ENCODE measurements around the gene ARHGAP15. TPM values are rescaled to one million over a fixed set of nuclear protein-coding genes. Genes with fewer than 3 reads are reported as not detected.

Gene ARHGAP15
- polyA plus RNA-seq, 1 donor from 2014 or later = 0.30 TPM

- no peaks in the 10 kb centered on the region for H3K36me3 ChIP-seq (ENCODE audit: insufficient read depth, low read length)
- H3K9me3 ChIP-seq (ENCODE audit: low read length) = no peaks in the 10 kb centered on the region
- H3K9ac ChIP-seq (ENCODE audit: low read length) = no peak overlapping the region
- H3K27me3 ChIP-seq (ENCODE audit: insufficient read depth, low read depth, low read length) = no peaks in the 10 kb centered on the region
- H2AFZ ChIP-seq (ENCODE audit: low read depth, low read length) = no peak overlapping the region
- H3K9me2 ChIP-seq (ENCODE audit: insufficient read depth, low read length) = no peaks in the 10 kb centered on the region
- H3F3A ChIP-seq (ENCODE audit: insufficient read depth, low read length, poor library complexity, severe bottlenecking) = no peaks in the 10 kb centered on the region
- no peaks in the 10 kb centered on the region for H3K79me2 ChIP-seq (replicated peaks; ENCODE audit: insufficient read depth, low read length)
- TF ChIP-seq POLR2AphosphoS5 (IDR thresholded peaks at IDR 0.05) (no peak), EZH2 (IDR thresholded peaks at IDR 0.05; ENCODE audit: borderline replicate concordance, insufficient read depth, low read length, poor library complexity, severe bottlenecking) (no peak), TAF1 (IDR thresholded peaks at IDR 0.05; ENCODE audit: low read depth) (no peak), EP300 (conservative IDR thresholded peaks at IDR 0.05; ENCODE audit: poor library complexity, severe bottlenecking) (no peak), RAD21 (conservative IDR thresholded peaks at IDR 0.05) (no peak), SMC3 (conservative IDR thresholded peaks at IDR 0.05; ENCODE audit: poor library complexity) (no peak), MXI1 (conservative IDR thresholded peaks at IDR 0.05; ENCODE audit: poor library complexity, severe bottlenecking) (no peak), CTCF (IDR thresholded peaks at IDR 0.05; ENCODE audit: poor library complexity, severe bottlenecking) (no peak)
- TF ChIP-seq, protein P1, sequence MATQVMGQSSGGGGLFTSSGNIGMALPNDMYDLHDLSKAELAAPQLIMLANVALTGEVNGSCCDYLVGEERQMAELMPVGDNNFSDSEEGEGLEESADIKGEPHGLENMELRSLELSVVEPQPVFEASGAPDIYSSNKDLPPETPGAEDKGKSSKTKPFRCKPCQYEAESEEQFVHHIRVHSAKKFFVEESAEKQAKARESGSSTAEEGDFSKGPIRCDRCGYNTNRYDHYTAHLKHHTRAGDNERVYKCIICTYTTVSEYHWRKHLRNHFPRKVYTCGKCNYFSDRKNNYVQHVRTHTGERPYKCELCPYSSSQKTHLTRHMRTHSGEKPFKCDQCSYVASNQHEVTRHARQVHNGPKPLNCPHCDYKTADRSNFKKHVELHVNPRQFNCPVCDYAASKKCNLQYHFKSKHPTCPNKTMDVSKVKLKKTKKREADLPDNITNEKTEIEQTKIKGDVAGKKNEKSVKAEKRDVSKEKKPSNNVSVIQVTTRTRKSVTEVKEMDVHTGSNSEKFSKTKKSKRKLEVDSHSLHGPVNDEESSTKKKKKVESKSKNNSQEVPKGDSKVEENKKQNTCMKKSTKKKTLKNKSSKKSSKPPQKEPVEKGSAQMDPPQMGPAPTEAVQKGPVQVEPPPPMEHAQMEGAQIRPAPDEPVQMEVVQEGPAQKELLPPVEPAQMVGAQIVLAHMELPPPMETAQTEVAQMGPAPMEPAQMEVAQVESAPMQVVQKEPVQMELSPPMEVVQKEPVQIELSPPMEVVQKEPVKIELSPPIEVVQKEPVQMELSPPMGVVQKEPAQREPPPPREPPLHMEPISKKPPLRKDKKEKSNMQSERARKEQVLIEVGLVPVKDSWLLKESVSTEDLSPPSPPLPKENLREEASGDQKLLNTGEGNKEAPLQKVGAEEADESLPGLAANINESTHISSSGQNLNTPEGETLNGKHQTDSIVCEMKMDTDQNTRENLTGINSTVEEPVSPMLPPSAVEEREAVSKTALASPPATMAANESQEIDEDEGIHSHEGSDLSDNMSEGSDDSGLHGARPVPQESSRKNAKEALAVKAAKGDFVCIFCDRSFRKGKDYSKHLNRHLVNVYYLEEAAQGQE (IDR thresholded peaks at IDR 0.05; ENCODE audit: borderline replicate concordance) = no peak
- H3K27ac ChIP-seq (ENCODE audit: low read length) = no peak overlapping the region
- no peak overlapping the region for H3K4me3 ChIP-seq (ENCODE audit: low read length)
- H3K4me2 ChIP-seq (ENCODE audit: low read length) = no peak overlapping the region
- H4K20me1 ChIP-seq (ENCODE audit: insufficient read depth) = no peaks in the 10 kb centered on the region
These were observed 569.1 kb downstream of the ARHGAP15 start for GRCh38 chr2:143698352-143698751.

- H2AFZ ChIP-seq (ENCODE audit: low read depth, low read length) = no peak overlapping the region
- no peak for TF ChIP-seq POLR2AphosphoS5 (IDR thresholded peaks at IDR 0.05)
- no peak for TF ChIP-seq TAF1 (IDR thresholded peaks at IDR 0.05; ENCODE audit: low read depth)
- TF ChIP-seq EP300 (conservative IDR thresholded peaks at IDR 0.05; ENCODE audit: poor library complexity, severe bottlenecking) = no peak
- TF ChIP-seq RAD21 (conservative IDR thresholded peaks at IDR 0.05) = no peak
- no peak for TF ChIP-seq EZH2 (IDR thresholded peaks at IDR 0.05; ENCODE audit: borderline replicate concordance, insufficient read depth, low read length, poor library complexity, severe bottlenecking)
- no peak for TF ChIP-seq CTCF (IDR thresholded peaks at IDR 0.05; ENCODE audit: poor library complexity, severe bottlenecking)
- TF ChIP-seq MXI1 (conservative IDR thresholded peaks at IDR 0.05; ENCODE audit: poor library complexity, severe bottlenecking) = no peak
- TF ChIP-seq, protein P1 (IDR thresholded peaks at IDR 0.05; ENCODE audit: borderline replicate concordance) = no peak
- TF ChIP-seq SMC3 (conservative IDR thresholded peaks at IDR 0.05; ENCODE audit: poor library complexity) = no peak
These were observed 569.8 kb downstream of the ARHGAP15 start for GRCh38 chr2:143698888-143699570.

More at GRCh38 chr2:143698888-143699570, 569.8 kb downstream of the ARHGAP15 start:
- H3K36me3 ChIP-seq (ENCODE audit: insufficient read depth, low read length) = no peaks in the 10 kb centered on the region
- no peak overlapping the region for H3K9ac ChIP-seq (ENCODE audit: low read length)
- H3K79me2 ChIP-seq (replicated peaks; ENCODE audit: insufficient read depth, low read length) = no peaks in the 10 kb centered on the region
- no peak overlapping the region for H3K27ac ChIP-seq (ENCODE audit: low read length)
- no peaks in the 10 kb centered on the region for H3K27me3 ChIP-seq (ENCODE audit: insufficient read depth, low read depth, low read length)
- no peaks in the 10 kb centered on the region for H3K9me2 ChIP-seq (ENCODE audit: insufficient read depth, low read length)
- H3K4me2 ChIP-seq (ENCODE audit: low read length) = no peak overlapping the region
- no peaks in the 10 kb centered on the region for H3K9me3 ChIP-seq (ENCODE audit: low read length)
- H3F3A ChIP-seq (ENCODE audit: insufficient read depth, low read length, poor library complexity, severe bottlenecking) = no peaks in the 10 kb centered on the region
- H3K4me3 ChIP-seq (ENCODE audit: low read length) = no peak overlapping the region
- no peaks in the 10 kb centered on the region for H4K20me1 ChIP-seq (ENCODE audit: insufficient read depth)
